Stimulated activated CD4-positive, alpha-beta T cell treated with anti-CD3 and anti-CD28 coated beads, TNF-alpha, amount 100 ng/mL, for 24 hours (primary cell): ENCODE results near the gene ZNF532.
"Not testable (repeated sequence)": the region's sequence is repeated elsewhere in the genome, so short reads cannot be mapped to it uniquely, and the experiment has no call there.

ENCODE experiments used
- DNase-seq, 3 experiments: peaks; one replicate each; pipeline ENCODE4 v3.0.0-alpha.2; 2020; ENCODE audit warnings: low read depth in 3 of 3

The ZNF532 gene

DNA sequence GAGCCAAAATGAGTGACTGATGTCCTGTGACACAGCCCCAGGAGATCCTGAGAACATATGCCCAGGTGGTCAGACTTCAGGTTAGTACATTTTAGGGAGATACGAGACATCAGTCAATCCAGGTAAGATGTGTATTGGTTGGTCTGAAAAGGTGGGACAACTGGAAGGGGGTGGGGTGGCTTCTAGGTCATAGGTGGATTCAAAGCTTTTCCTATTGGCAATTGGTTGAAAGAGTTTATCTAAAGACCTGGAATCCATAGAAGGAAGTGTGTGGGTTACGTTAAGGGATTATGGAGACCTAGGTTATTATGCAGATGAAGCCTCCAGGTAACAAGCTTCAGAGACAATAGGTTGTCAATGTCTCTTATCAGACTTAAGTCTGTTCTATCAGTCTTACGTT lies 136.5 kb downstream of the ZNF532 start:
- DNase-seq = no peak

DNA sequence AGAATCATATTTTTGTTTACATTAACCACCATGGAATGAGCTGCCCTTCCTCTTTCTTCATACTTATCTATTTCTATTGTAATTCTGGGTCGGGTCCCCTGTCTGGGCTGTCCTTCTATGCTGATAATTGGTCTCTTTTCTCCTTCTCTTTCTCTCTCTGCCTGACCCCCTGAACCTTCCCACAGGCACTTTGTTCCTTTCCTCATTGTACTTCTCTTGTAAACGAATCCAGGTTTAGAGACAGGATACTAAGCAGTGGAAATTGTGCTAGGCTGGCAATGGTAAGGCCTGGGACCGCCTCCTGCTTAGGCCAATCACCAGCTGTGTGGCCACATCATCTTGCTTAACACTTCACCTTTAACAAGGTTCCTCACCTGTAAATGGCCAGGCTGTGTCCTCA lies 137.0 kb downstream of the ZNF532 start:
- DNase-seq = no peak

DNA sequence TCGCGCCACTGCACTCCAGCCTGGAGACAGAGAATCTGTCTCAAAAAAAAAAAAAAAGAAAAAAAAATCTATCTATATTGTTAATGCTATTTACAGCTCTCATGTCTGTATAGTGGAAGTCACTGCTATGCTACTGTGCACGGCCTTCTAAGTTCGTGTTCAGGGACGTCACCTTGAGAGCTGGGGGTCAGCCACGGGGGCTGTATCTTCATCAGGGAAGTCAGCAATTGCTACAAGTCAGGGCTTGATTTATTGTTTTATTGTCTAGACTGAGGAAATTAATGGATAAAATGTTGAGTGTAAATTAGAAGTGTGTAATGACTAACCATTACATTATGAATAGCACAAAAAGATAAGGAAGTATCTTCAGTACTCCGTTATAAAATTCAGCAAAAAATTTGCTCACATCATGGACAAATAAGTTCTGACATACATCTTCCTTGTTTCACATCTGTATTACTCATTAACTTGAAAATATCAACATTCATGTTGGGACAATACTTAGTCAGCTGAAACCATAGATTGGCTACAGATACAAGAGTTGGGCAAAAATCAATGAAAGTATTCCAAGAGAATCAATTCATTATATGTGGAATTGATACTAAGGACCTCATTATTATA lies 138.4 kb downstream of the ZNF532 start:
- no peak for DNase-seq

DNA sequence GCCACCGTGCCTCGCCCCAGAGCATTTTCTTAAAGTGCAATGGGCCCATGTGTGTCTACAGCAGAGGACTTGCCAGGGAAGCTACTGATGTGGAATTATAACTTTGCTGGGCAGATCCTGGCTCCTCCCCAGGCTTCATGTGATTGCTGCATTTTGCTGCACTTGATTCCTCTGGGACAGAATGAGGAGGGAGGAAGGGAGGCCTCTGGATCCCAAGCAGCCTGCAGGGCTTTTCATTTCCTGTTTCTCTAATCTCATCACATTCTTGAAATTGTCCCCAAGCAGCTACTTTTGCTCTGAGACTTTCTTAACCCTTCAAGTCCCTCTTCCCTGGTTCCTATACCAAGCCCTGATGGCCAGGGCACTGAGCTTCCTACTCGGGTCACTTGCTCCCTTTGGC lies 140.6 kb downstream of the ZNF532 start:
- no peak for DNase-seq

DNA sequence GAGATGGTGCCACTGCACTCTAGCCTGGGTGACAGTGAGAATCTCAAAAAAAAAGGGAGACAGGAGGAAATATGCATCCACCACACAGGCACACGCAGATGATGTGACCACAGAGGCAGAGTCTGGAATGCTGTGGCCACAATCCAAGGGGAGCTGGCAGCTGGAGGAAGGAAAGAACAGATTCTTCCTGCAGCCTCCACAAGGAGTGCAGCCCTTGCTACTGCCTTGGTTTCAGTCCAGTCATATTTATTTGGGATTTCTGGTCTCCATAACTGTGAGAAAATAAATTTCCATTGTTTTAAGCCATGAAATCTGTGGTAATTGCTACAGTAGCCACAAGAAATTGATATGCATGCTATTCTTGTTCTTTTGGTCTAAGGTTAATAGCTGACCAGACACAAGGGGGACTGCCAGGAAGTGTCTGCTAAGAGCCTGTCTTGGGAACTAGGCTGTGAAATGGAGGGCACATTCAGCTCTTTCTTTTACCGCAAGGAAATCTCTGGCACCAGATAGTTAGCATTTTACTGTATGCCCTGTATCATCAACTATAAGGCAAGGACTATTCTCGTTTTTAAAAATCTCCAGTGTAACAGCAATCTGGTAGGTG lies 141.9 kb downstream of the ZNF532 start:
- DNase-seq = no peak

DNA sequence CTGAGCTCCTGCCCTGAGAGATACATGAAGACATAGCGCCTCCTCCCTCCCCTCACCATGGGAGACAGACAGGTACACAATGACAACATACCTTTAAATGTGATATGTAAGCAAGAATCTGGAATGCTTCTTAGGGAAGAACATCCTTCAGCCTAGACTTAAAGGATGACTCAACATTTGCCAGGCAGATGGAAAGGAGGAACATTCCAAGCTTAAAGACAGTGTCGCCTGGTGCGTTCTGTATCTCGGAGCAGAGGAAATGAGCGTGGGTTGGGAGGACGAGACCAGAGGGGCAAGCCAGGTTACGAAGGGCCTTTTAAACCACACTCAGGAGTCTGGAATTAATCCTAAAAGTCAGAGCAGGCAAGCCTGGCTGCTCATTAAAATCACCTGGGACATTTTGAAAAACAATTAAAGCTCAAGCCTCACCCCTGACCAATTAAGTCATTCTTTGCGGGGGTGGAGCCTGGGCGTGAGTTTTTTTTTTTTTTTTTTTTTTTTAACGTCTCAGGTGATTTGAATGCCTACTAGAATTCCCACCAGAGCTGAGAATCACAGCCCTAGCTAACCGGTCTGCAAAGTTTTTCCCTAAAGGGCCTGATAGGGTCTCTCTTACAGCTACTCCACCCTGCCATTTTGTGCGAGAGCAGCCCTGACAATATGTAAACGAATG lies 143.8 kb downstream of the ZNF532 start:
- DNase-seq = no peak

DNA sequence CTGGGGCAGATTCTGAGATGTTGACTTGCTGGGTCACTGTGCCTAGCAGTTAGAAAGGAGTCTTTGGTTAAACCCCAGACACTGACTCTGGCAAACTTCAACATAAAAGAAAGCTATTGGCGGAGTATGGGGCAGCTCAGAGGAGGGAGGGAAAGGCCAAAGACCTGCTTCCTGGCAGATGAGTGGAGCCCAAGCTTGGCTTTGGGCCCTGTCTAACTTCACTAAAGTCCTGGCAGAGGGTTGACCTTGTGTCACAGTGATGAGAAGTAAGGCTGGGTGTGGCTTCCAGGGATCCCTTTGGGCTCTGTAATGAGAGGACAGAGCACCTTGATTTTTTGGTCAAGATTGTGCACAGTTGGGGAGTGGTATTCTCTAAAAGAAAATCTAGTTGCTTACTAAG lies 145.2 kb downstream of the ZNF532 start:
- DNase-seq = no peak

DNA sequence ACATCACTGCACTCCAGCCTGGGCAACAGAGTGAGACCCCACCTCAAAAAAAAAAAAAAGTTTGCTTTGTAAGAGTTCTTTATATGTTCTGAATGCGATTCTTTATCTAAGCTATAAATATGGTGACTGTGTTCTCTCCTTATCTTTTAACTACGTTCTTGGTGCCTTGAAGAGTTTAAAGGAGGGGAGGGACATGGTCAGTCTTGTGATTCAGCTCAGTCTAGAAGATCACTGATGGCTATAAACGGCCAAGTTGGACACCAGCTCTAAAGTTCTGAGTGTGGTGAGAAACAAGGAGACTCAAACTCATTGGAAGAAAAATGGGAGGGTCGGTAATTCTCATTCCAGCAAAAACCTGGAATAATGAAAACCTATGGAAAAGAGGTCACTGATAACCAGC lies 146.6 kb downstream of the ZNF532 start:
- no peak for DNase-seq

DNA sequence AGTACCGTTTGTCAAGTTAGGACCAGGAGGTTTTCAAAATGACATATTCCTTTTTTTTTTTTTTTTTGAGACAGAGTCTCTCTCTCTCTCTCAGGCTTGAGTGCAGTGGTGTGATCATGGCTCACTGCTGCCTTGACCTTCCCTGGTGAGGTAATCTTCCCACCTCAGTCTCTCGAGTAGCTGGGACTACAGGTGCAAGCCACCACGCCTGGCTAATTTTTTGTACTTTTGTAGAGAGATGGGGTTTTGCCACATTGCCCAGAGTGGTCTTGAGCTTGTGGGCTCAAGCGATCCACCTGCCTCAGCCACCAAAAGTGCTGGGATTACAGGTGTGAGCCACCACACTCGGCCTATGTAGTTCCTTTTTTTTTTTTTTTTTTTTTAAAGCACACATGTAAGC lies 147.1 kb downstream of the ZNF532 start:
- DNase-seq = no peak

DNA sequence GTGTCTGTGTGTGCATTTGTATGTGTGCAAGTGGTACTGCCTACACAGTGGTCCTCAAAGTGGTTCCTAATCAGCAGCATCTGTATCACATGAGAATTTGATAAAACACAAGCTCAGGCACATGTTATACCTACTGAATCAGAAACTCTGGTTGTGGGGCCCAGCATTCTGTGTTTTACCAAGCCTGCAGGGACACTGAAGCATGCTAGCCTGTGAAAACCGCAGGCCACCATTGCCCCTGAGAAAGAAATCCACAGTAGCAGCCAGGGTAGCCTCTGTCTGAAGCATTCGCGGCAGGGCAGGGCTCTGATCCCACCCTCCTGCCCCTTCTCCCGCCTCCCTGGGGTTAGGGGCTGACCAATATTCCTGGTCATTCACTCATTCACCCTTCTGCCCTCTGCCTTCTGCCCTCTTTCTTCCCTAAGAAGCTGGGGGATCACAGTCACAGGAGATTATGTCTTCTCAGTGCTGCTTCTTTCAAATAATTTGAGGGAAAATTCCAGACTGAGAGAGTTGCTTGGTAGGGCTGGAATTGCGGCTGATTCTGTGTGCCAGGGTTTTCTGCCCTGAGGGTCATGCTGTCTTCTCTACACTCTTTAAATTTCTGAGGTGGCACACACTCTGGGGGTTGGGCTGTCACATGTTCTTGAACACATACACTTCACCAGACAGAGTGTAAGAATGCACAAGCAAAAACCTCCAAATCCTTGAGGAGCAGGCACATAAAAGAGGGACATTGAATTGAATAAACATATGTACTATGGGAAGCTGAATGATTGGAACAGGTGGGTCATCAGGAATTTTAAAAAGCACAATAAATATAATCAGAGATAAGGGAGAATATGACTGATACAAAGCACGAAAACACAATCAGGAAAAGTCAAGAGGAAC lies 148.4 kb downstream of the ZNF532 start:
- no peak for DNase-seq

DNA sequence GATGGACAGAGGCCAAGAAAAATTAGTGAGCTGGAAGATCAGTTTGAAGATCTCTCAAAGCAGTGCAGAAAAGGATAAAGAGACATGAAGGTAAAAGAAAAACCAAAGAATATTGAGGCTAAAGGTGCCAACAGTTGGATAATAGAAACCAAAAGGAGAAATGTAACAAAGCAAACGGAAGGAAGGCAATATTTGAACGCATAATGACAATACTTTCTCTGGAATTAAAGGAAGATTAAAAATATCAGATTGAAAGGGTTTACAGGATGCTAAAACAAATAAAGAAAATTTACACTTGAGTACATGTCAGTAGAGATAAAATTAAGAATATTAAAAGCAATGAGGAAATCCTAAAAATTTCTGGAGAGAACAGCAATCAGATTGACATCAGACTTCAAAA lies 149.1 kb downstream of the ZNF532 start:
- DNase-seq = no peak

DNA sequence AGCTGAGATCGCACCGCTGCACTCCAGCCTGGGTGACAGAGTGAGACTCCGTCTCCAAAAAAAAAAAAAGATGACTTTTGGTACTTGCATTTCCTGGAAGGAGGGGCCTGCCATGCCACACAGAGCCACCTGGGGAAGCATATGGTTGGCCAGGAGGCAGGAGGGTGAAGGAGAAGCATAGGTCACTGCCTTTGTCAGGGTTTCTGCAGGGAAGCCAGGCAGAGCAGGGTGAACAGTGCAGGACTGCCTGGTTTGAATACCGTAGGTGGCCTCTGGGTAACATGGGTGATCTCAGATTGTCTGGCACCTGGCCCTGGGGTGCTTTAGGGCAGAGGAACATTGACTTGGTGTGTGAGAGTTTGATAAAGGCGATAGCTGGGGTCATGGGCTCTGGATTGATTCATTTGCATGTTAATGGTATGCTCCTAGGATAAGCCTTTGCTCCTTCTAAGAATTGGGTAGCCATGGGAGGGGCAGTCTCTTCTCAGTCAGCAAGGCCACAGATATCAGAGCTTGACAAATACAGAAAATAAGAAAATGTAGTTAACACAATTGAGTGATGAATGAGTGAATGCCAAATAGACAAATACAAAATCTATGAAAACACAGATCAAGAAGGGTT lies 151.0 kb downstream of the ZNF532 start:
- no peak for DNase-seq

DNA sequence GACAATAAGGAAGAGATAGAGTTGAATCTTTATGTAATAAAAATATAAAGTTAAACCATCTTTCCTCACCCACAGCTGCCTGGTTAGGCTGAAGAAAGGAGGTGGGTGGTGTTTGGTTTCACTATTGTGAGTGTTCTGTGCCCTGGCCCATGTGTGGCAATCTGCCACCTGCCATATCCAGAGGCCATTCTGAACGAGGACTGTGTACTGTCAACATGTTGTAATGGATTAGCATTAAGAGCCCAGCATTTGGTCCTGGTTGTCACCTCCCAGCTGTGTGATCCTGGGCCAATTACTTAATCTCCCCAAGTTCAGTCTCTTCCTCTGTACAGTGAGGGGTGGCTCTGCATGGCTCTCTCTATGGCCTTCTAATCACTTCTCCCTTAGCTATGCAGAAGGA lies 156.8 kb downstream of the ZNF532 start:
- no peak for DNase-seq

DNA sequence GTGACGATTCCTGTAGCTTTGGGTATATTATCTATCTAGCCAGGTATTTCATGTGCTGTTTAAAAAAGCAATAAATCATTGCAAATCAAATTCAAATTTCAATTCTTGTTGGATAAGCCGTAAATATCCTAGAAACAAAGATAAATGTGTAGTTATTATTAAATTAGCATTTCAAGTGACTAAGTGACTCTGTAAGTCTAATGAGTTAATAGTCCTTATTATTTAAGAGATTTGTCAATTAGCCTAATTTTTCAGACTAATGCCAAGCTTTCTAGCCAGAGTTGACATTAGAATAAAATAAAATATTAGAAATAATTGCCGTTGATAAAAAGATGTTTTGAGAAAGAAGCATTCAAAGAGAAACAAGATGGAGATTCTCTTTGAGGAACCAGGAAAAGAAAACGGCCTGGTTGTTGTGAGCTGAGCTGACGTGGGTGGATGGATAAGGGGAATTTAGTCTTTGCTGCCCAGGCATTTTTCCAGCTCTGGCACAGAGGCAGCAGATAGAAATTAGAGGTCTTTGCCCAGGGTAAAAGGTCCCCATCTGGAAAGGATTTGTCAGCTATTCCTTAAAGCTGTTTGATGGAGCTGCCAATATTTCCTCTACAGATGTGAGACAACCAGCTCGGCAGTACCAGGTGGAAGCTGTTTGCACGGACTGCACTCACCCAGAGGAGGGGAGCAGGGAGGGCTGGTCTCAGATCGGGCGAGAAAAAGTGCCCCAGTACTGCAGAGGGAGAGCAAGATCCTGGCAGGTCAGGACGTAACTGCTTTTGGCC lies 157.7 kb downstream of the ZNF532 start:
- DNase-seq = no peak

DNA sequence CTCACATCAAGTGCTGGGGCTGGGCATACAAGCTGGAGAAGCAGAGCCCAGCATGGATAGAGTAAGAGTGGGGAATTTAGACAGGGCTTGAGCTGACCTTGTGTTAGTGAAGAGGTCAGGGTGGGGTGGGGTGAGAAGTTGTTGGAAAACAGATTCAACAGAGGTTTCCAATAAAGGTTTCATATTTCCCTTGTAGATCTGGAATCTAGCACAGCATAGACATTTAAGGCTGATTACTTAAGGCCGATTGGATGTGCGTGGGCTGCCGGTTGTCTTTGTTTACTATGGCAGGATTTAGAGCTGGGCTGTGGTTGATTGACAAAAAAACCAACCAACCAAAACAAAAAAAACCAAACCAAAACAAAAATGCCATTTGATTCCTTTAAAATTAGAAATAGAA lies 160.2 kb downstream of the ZNF532 start:
- no peak for DNase-seq

DNA sequence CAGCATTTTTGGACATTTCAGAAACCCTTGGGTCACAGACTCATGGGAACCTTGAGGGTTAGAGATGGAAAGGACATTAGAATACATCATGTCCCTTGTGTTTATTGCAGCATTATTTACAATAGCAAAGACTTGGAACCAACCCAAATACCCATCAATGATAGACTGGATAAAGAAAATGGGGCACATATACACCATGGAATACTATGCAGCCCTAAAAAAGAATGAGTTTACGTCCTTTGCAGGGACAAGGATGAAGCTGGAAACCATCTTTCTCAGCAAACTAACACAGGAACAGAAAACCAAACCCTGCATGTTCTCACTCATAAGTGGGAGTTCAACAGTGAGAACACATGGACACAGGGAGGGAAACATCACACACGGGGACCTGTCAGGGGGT lies 160.9 kb downstream of the ZNF532 start:
- DNase-seq = not testable (repeated sequence)

DNA sequence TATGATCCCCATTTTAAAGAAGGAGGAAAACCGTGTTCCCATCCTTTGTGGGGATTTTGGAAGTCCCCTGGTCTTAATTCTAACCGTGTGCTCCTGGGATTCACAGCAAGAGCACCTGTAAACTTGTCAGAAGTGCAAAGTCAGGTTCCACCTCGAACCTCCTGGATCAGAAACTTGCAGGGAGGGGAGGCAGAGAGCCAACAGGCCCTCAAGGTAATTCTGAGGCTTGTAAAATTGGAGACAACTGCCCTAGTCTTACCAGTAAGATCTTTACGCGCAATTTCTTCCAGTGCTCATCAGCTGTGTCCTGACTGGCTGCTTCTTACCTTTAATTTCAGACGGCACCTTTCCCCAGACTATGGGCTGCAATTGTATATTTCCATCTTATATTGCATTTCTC lies 161.7 kb downstream of the ZNF532 start:
- no peak for DNase-seq

DNA sequence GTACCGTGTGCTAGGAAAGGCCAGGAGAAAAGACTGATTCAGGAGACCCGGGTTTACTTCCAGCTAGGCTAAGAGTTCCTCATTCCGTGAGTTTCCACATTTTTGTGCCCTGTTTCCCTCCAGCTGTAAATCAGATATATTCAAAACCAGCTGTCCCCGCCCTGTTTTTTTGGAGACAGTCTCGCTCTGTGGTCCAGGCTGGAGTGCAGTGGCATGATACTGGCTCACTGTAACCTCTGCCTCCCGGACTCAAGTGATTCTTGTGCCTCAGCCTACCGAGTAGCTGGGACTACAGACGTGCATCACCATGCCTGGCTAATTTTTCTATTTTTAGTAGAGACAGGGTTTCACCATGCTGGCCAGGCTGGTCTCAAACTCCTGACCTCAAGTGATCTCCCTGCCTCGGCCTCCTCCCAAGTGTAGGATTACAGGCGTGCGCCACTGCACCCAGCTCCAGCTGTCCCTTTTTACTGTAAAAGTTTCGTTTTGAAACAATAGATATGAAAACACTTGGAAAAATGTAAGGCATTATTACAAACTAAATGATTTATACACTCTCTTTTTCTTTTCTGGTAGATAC lies 162.2 kb downstream of the ZNF532 start:
- DNase-seq = no peak

DNA sequence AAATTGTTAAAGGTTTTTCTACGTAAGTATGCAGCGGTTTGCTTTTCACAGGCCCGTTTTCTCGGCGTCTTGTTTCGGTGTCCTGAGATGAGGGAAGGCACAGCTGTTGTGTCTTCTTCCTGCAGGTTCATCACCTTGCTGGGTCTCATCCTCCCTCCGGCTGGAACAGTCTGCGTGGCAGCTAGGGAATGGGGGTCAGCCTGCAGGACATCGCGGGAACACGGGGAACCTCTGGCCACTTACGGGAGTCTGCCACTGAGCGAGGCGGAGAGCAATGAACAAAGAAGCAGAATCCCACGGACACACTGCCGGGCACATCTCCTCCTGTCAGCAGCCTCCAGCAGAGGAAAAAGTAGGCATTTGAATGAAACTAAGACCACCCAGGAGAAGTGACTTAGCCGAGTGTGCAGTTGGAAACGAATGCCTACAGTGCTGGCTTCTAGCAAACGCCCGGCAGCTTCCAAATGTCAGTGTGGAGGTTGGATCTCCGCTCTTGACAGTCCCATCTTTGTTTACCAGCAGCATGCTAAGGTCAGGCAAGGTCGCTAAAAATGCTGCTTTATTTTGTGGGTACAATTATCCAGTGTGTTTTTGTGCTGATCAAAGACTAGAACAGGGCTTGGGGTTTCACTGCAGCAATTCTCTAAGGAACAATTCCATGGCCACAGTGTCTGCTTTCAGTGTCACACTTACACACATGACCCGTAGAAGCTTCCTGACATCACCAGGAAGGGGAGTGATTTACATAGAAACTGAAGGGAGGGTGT lies 165.2 kb downstream of the ZNF532 start:
- DNase-seq = no peak

DNA sequence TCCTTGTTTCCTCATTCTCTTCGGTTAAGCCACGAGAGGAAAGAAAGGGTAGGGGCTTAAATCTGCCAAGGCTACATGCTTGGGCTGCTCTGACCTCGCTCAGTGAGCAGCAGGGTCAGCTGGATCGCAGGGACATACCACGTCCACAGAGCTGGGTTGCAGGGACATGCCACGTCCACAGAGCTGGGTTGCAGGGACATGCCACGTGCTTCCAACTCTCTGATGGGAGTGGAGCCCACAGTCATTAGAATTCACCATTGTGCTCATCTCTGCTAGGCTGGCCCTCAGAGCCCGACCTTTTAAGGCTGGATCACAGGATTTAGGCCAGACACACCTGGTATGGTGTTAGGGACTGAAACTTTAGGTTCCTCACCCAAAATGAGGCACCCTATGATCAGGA lies 167.6 kb downstream of the ZNF532 start:
- no peak for DNase-seq
